ENCODE measurements around the gene DCC.

Gene DCC

GRCh38 chr18:53266850-53267249, 926.9 kb downstream of the DCC start:
- no peak for DNase-seq

GRCh38 chr18:53268455-53268854, 928.5 kb downstream of the DCC start:
- DNase-seq: no peak

GRCh38 chr18:53281406-53281805, 941.4 kb downstream of the DCC start:
- DNase-seq: no peak

GRCh38 chr18:53283708-53284107, 943.7 kb downstream of the DCC start:
- DNase-seq: no peak

GRCh38 chr18:53305461-53305860, 965.5 kb downstream of the DCC start:
- no peak for DNase-seq

GRCh38 chr18:53319628-53320027, 979.6 kb downstream of the DCC start:
- no peak for DNase-seq

- no peak for DNase-seq
Observed at GRCh38 chr18:53322163-53322562, 982.2 kb downstream of the DCC start.

- DNase-seq: no peak
Observed at GRCh38 chr18:53324353-53324752, 984.4 kb downstream of the DCC start.

GRCh38 chr18:53360501-53361443, 1020.8 kb downstream of the DCC start:
- DNase-seq: no peak

- DNase-seq: no peak
Observed at GRCh38 chr18:53375621-53376020, 1035.6 kb downstream of the DCC start.

- no peak for DNase-seq
Observed at GRCh38 chr18:53380063-53380639, 1040.2 kb downstream of the DCC start.

GRCh38 chr18:53382870-53383269, 1042.9 kb downstream of the DCC start:
- DNase-seq: no peak

- DNase-seq: no peak
Observed at GRCh38 chr18:53385889-53386288, 1045.9 kb downstream of the DCC start.

- DNase-seq: no peak
Observed at GRCh38 chr18:53387581-53387980, 1047.6 kb downstream of the DCC start.

GRCh38 chr18:53402670-53403069, 1062.7 kb downstream of the DCC start:
- no peak for DNase-seq

- no peak for DNase-seq
Observed at GRCh38 chr18:53408271-53408670, 1068.3 kb downstream of the DCC start.

- DNase-seq: no peak
Observed at GRCh38 chr18:53411511-53411910, 1071.5 kb downstream of the DCC start.

GRCh38 chr18:53417003-53417402, 1077.0 kb downstream of the DCC start:
- DNase-seq: no peak

- no peak for DNase-seq
Observed at GRCh38 chr18:53421869-53422268, 1081.9 kb downstream of the DCC start.

GRCh38 chr18:53422896-53423295, 1082.9 kb downstream of the DCC start:
- no peak for DNase-seq

- DNase-seq: peak; percentile 29
Observed at GRCh38 chr18:53426666-53427184, 1086.7 kb downstream of the DCC start.

- no peak for DNase-seq
Observed at GRCh38 chr18:53441761-53442414, 1101.9 kb downstream of the DCC start.

GRCh38 chr18:53442415-53442783, 1102.4 kb downstream of the DCC start:
- no peak for DNase-seq

- no peak for DNase-seq
Observed at GRCh38 chr18:53443336-53443735, 1103.3 kb downstream of the DCC start.

Data from NCI-H2171 (cell line).